LNCAP (cell line): ENCODE results near the gene KRTAP4-16.
"Not testable (repeated sequence)": the region's sequence is repeated elsewhere in the genome, so short reads cannot be mapped to it uniquely, and the experiment has no call there.

Source experiments
- CTCF ChIP-seq: fragments of 450-650 bp; IDR thresholded peaks from 2 replicates; pipeline ENCODE4 v1.5.1; 2017; ENCODE audit warnings: mild to moderate bottlenecking

Gene KRTAP4-16

GRCh38 chr17:41105347-41105746 lies 3.3 kb upstream of the KRTAP4-16 start, which contains the start of gene KRTAP4-9:
Gene KRTAP4-9 (plus strand): TSS chr17:41105389. CDS start chr17:41105389, 0 bp downstream.
- not testable (repeated sequence) for TF ChIP-seq CTCF

- TF ChIP-seq CTCF = no peak
Measured at GRCh38 chr17:41103896-41104295, 1.9 kb upstream of the KRTAP4-16 start.

- no peak for TF ChIP-seq CTCF
Measured at GRCh38 chr17:41098481-41098880, 3.5 kb downstream of the KRTAP4-16 start.

- no peak for TF ChIP-seq CTCF
Measured at GRCh38 chr17:41098042-41098441, 4.0 kb downstream of the KRTAP4-16 start, which contains the start of gene KRTAP4-8. Gene KRTAP4-8 (minus strand): TSS chr17:41098142. CDS start chr17:41098084, 58 bp downstream.

GRCh38 chr17:41096055-41096454 lies 6.0 kb downstream of the KRTAP4-16 start:
- TF ChIP-seq CTCF = no peak

DNA sequence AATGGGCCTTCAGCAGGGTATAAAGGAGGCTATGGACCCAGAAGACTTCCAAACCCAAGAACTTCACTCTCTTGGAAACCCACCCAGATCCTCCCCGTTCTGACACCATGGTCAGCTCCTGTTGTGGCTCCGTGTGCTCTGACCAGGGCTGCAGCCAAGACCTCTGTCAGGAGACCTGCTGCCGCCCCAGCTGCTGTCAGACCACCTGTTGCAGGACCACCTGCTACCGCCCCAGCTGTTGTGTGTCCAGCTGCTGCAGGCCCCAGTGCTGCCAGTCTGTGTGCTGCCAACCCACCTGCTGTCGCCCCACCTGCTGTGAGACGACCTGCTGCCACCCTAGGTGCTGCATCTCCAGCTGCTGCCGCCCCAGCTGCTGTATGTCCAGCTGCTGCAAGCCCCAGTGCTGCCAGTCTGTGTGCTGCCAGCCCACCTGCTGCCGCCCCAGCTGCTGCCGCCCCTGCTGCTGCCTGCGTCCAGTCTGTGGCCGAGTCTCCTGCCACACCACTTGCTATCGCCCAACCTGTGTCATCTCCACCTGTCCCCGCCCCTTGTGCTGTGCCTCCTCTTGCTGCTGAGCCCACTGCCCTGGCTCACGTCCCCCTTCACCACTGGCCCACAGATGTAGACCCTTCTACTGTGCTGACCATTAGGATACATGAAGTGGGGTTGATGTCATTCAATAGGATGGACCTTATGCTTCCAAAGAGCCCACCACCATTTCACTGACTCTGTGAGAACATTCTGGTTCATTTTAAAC lies 17.7 kb downstream of the KRTAP4-16 start, which contains the start of gene KRTAP4-7:
KRTAP4-7 (plus strand) TSS at position 51 of the 757 bp plus-strand sequence; CDS start at position 108, 57 bp downstream.
- TF ChIP-seq CTCF = not testable (repeated sequence)

DNA sequence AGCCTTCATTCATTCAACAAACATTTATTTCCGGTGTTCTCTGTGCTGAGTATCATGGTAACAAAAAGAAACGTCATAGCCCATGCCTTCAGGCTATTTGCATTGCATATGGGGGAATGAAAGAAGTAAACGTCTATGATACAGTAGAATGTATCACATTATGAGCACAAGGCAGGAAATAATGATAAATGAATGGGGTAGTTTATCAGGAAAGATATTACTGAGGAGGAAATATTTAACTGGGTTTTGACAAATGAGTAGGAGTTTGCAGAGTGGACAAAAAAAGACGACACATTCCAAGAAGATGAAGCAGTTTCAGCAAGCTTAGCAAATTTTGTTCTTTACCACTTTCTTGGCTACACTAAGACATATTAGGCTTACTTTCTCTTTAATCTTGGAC lies 19.4 kb downstream of the KRTAP4-16 start:
- TF ChIP-seq CTCF = no peak
